Measurements from ENCODE around the gene EPN3.

Gene EPN3

GRCh38 chr17:50534979-50535326 lies 2.4 kb downstream of the EPN3 start:
- DNase-seq (ENCODE audit: low spot score), result no peak

- no peak for DNase-seq (ENCODE audit: low spot score)
These were observed 2.9 kb downstream of the EPN3 start for GRCh38 chr17:50535407-50535806.

GRCh38 chr17:50536683-50537646 lies 4.4 kb downstream of the EPN3 start:
- no peak for DNase-seq (ENCODE audit: low spot score)

- no peak for DNase-seq (ENCODE audit: low spot score)
These were observed 5.4 kb downstream of the EPN3 start for GRCh38 chr17:50537721-50538548.

- DNase-seq (ENCODE audit: low spot score), result peak; percentile 84
These were observed 6.2 kb downstream of the EPN3 start for GRCh38 chr17:50538549-50539410.

- no peak for DNase-seq (ENCODE audit: low spot score)
These were observed 7.4 kb downstream of the EPN3 start for GRCh38 chr17:50539762-50540559.

- DNase-seq (ENCODE audit: low spot score), result no peak
These were observed 8.2 kb downstream of the EPN3 start for GRCh38 chr17:50540560-50541401.

GRCh38 chr17:50541402-50541715 lies 8.8 kb downstream of the EPN3 start:
- DNase-seq (ENCODE audit: low spot score), result no peak

GRCh38 chr17:50541716-50542688 lies 9.5 kb downstream of the EPN3 start:
- DNase-seq (ENCODE audit: low spot score), result peak; percentile 97

GRCh38 chr17:50542795-50543774 lies 10.6 kb downstream of the EPN3 start:
- peak; percentile 90 for DNase-seq (ENCODE audit: low spot score)

GRCh38 chr17:50544516-50544915 lies 12.0 kb downstream of the EPN3 start:
- no peak for DNase-seq (ENCODE audit: low spot score)

GRCh38 chr17:50545311-50545710 lies 12.8 kb downstream of the EPN3 start:
- DNase-seq (ENCODE audit: low spot score), result no peak

GRCh38 chr17:50546701-50547034 lies 14.1 kb downstream of the EPN3 start:
- no peak for DNase-seq (ENCODE audit: low spot score)

GRCh38 chr17:50547035-50547735 lies 14.7 kb downstream of the EPN3 start, which contains the start of gene SPATA20:
Gene SPATA20, plus strand, starts transcription at chr17:50547174. Its CDS starts 35 bp downstream, at chr17:50547209.
- DNase-seq (ENCODE audit: low spot score), result peak; percentile 96

GRCh38 chr17:50547736-50548083 lies 15.2 kb downstream of the EPN3 start:
- no peak for DNase-seq (ENCODE audit: low spot score)

- DNase-seq (ENCODE audit: low spot score), result no peak
These were observed 16.3 kb downstream of the EPN3 start for GRCh38 chr17:50548831-50549230.

- DNase-seq (ENCODE audit: low spot score), result no peak
These were observed 16.9 kb downstream of the EPN3 start for GRCh38 chr17:50549256-50549941.

All from HuH-7 (cell line).